Amniotic epithelial cell (primary cell): ENCODE measurements around the gene SLC44A1.

ENCODE experiments used
- DNase-seq: peaks from one replicate; pipeline ENCODE4 v3.0.0-alpha.2; 2010; ENCODE audit warnings: low read depth

SLC44A1 gene

DNA sequence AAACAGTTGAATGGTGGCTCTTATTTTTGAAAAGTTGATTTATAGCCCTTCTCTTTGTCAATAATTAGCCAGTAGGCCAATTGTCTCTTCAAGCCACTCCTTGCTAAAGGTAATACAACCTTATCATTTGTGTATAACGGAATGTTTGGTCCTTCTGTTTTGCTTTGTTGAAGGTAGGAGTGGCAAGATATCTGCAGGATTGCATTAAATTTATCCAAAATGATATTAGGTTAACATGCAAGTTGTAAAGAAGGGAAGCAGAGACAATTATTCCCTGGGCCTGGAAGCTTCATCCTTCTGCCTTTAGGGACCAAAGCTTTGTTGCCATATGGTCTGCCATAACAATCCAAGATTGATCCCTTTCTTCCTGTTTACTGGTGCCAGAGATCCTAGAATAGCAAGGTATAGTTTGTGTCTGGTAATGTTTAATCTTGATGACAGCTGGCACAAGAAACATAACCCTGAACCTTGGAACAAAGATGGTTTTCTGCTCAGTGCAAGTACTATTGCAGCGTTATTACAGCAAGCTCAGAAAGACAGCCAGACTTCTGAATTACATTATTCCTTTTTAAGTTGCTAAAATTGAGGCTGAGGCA, 187.9 kb downstream of the SLC44A1 start:
- DNase-seq, result no peak

DNA sequence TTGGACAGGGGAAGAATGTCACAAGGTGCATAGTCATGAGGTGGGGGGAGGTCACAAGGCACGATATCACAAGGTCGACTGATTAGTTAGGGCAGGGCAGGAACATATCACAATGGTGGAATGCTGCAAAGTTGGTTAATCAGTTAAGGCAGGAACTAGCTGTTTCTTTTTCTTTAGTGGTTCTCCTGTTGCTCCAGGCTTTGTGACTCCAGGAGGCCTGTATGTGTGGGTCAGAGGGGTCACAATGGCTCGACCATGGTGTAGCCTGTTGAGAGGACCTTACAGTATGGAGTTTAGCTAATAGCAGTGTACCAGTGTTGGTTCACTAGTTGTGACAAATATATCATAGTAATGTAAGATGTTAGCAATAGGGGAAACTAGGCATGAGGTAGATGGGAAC, 191.0 kb downstream of the SLC44A1 start:
- DNase-seq, result no peak

DNA sequence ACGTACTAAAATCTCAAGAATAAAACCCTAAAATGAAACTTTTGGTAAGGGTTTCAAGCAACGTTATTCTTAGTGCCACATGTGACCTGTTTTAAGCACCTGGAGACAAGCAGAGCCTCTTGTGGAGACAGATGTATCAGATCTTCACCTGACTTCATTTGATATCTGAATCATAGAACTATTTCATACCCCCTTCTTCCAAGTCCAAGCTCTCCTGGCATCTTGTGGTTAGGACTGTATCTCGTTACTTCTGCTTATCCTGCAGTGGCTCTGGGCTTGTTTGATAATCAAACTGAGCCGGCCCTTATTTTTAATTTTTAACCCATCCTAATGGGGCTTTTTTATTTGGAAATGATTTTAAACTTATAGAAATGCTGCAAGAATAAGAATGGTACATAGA, 192.3 kb downstream of the SLC44A1 start:
- no peak for DNase-seq

DNA sequence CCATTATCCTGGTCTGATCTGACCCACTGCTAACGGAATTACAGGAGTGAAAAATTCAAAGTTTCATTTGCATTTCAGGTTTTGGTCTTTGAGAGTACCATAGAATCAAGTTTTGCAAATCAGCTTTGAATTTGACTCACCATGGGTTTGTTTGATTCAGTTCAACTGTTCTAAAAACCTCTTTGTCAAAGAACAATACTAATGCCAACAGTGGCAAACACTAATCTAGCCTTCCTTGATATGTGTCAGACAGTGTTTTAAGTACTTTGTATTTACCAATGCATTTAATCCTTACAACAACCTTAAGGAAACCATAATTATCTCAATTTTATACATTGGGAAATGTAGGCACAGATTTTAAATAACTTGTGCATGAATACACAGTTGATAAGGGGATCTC, 193.3 kb downstream of the SLC44A1 start:
- DNase-seq, result no peak

DNA sequence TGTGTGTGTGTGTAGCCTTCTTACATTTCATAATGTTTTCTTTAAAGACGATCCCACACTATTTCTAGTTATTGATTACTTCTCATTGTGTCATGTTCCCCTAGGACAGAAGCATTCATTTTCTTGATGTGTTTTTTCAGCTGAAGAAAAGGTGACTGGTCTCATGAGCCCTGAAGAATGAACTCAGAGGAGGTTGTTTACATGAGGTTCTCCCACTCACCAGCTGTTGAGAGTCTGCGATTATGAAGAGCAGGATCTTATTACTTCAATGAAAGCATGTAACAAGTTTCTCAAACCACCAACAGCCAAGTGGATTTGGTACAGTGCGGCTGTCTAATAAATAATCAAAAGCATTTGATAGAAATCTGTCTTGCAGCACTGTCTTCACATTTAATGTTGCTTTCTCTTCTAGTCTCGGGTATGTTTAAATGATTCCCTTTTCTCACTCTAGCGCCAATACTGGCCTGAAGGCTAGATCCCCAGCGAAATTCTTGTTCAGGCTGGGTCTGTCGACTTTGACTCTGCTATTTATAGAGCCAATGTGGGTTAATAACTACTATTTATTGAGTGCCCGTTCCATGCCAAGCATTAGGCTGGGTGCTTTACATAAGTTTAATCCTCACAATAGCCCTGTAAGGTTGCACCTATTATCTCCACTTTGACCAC, 193.8 kb downstream of the SLC44A1 start:
- peak; percentile 94 for DNase-seq

DNA sequence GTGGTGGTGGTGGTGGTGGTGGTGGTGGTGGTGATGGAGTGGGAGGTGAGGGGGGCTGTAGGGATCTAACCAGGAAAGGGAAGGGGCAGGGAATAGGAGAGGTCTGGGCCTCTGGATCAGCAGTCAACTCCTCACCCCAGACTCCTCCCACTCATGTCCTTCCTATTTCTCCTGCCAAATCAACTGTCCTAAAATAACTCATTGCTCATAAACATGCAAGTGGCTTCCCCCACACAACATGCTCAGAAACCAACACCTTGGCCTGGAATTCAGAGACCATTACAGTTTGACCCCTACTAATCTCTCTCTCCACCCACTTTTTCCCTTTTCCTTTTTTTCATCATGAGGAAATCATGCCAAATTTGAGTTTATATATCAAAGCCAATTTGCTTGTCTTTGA, 195.0 kb downstream of the SLC44A1 start:
- DNase-seq, result peak; percentile 44

DNA sequence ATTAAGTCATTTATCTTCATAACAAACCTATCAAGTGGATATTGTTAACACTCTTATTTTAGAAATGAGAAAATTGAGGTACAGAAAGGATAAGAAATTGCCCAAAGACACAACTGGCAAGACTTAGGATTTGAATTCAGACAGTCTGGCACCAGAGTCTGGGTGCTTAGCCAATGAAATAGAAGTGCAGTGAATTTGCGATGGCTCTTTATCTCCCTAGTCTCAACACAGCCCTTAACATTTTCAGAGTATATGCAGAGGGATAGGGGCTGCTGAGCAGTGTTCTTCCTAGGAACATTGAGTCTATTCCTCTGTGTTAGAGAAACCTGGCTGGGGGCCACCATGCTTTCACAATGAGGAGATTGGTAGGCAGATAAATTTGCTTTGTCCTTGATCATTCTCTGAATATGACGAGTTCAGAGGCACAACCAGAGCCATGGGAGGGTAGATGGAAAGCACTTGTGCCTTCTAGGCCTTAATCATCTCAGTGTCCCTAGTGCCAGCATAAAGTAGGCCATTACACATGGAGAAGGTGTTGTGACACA, 197.2 kb downstream of the SLC44A1 start:
- DNase-seq, result peak; percentile 67

DNA sequence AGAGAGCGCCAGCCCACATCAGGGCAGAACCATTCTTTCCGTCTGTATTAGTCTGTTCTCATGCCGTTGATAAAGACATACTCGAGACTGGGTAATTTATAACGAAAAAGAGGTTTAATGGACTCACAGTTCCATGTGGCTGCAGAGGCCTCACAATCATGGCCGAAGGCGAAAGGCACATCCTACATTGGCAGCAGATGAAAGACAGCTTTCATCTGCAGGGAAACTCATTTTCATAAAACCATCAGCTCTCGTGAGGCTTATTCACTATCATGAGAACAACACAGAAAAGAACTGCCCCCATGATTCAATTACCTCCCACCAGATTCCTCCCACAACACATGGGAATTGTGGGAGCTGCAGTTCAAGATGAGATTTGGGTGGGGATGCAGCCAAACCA, 198.7 kb downstream of the SLC44A1 start:
- no peak for DNase-seq

DNA sequence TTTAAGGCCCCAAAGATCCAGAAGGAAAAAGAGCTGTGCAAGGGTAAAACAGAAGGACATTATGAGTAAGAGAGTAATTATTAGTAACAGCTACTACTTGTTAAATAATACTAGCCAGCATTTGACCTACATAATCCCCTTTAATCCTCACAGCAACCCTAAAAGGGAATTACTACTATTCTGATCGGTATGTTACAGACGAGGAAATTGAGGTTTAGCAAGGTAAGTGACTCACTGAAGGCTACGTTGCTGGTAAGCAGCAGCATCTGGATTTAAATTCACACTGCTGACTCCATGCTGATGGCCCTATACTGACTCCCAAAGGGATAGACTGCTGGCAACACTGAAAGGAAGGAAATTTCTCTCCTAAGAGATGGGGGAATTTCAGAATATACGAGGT, 199.7 kb downstream of the SLC44A1 start:
- DNase-seq, result peak; percentile 80

DNA sequence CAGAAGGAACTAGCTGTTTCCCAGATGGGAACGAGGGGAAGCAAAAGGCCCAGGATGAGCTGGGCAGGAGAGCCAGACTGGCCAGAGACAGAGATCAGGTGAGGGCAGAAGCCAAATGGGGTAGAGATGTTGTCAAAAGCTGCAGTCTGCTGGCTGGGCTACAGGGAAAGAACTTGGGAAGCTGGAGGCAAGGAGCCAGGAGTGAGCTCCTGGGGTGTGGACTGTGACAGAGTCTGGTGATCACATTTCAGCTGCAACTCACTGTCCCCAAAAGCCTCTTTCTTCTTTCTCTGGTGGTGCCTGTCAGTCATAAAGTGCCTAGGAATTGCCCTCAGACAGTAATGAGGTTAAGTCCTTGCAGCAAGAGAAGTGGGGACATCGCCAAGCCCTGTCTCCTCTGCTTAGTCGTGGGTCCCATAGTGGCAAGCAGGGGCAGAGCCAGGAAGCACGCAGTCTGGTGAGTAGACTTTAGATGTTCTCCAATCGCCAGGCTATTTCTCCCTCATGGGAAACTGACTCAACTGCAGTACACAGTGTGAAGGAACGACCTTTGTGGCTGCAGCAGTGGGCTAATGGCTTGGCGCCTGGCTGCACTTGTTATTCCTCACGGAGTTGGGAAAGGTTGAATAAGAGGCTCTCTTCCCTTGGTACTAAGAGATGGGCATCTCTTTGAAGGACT, 200.9 kb downstream of the SLC44A1 start:
- no peak for DNase-seq

DNA sequence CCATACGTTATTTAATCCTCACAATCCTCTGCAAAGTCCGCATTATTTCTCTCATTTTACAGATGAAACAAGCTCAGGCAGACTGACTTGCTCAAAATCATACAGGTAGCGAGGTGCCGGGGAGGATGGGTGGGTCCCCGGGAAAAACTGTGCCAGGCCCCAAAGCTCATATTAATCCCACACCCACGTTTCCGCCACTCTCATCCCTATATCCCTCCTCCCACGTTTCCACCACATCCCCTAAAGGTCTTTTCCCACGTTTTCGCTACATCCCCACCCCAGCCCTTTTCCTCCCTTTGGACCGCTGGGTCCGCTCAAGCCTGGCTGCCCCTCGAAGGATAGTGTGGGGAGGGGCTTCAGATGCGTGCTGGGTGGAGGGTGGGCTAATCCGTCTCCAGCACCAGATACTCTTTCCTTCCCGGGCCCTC, 202.9 kb downstream of the SLC44A1 start:
- peak; percentile 26 for DNase-seq

DNA sequence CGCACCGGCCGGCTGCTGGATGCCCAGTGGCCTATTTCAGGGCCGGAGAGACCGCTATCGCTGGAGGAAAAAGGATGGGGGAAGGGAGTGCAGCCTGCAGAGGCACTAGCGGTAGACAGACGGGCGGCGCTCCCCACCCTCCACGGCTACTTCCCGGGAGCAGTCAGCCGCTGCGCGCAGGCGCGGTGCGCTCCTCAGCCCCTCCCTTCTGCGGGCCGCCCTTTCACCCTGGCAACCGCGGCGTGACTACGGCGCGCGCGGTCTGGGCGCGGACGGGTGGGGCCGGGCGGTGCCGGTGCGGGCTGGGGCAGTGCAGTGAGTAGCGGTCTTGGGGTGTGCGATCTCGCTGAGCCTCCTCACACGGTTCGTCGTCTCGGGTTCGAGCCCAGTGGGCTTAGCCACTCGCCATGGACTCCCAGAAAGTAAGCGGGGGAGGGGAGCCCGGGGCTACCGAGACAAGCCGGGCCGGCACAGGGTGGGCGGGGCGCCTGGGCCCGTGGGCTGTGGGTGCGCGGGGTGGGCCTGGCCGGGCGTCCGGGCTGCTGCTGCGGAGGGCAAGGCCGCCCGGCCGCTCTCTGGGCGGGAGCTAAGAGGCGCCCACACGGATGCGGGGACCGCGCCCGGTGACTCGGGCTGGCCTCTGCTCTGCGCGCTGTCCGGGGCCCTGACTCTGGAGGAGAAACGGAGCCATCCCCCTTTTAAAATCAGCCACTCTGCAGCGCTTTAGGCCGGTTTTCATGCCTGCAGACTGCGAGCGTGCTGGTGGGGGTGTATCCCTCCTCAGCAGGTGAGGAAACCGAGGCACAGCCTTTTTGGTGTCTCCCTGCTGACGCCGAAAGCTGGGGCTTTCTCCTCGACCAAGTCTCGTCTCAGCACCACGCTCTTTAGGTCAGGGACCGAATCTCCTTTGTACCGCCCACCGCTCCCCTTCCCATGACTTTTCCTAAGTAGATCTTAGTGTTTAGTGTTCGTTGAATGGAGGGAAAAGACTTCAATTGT, 203.7 kb downstream of the SLC44A1 start, which contains the start of gene FSD1L:
FSD1L (plus strand) TSS at position 221 of the 999 bp plus-strand sequence; CDS start at position 408, 187 bp downstream.
- DNase-seq, result peak; percentile 91

DNA sequence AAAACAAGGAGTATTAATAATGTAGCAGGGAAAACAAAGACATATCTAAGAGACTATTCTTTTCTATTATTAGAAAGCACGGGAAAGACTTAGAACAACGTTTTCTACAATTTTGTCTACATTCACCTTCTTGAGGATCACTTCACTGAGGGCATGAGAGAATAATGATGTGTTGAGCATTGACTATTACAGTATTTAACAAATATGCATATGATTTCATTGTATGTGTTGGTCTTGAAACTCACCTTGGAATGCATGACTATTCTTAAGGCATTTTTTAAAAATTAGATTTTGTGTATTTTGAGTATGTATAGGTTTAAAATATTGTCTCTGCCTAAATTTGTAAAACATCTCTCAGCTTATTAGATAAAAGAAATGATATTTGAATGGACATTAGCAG, 204.6 kb downstream of the SLC44A1 start:
- peak; percentile 18 for DNase-seq

DNA sequence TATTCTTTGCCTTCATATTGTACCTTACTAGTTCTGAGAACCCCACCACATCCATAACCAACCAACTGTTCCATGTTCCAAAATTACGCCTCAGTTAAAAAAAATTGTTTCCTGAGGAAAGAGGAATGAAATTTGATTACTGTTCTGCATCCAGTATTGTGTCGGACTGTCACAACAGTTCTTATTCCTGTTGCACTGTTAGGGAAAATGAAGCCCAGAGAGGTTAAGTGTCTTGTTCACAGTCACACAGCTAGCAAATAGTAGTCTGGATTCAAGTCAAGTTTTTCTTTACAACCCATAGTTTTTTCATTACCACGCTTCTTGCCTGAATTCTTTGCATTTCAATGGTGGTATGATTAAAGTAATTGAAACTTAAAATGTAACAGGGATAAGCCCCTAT, 207.7 kb downstream of the SLC44A1 start:
- DNase-seq, result no peak

DNA sequence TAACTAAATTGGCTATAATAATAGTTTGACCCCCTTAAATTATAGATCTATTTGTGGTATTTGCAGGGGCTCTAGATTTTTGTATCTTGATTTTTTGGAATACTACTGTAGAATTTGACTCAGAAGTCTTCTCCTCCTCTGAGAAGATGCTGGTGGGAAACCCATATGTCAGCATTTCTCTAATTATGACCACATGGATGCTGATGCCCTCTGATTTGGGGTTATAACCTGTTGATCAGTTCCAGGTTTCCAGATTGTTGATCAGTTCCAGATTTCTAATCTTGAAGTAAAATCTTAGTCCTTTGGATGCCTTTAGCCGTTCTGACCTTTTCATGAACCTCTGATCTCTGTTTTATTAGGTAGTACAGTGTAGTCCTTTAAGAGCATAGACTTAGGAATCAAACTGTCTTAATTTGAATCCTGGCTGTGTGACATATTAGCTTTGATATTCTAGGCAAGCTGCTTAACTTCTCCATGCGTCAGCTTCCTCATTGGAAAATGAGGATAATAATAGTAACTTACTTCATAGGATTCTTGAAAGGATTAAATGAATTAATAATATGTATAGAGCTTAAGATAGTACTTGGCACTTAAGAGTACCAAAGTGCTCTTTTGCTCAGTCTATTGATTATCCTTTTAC, 211.5 kb downstream of the SLC44A1 start:
- no peak for DNase-seq

DNA sequence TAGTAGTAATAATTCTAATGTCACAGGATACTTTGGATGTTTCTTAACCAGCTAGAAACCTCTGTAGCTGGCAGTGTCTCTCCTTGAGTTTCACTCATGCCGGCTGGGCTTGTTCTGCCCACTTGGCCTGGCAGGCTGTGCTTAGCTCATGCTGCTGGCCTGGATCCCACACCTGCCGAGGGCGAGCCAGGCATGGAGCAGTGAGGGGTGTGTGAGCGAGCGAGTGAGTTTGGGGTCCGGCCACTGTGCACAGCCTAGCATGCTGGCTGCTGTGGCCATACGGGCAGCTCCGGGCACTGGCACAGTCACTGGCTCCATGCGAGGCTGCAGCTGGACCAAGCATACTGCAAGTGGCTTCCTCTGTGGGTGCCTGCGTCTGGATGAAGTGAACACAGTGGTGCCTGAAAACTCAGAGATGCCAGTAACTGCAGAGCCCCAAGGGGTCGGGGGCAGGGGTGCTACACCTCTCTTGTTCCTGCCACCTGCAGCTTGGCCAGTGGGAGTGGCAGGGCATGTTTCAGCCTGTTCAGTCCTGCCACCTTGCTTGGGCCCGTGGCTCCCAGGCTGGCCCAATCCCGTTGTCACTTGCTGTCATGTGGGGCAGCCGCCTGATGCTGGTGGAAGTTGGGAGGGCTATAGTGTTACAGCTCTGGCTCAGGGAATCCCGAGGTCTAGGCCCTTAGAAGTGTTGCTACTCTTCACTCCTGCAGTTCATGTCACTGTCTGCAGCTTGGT, 213.3 kb downstream of the SLC44A1 start:
- DNase-seq, result no peak

DNA sequence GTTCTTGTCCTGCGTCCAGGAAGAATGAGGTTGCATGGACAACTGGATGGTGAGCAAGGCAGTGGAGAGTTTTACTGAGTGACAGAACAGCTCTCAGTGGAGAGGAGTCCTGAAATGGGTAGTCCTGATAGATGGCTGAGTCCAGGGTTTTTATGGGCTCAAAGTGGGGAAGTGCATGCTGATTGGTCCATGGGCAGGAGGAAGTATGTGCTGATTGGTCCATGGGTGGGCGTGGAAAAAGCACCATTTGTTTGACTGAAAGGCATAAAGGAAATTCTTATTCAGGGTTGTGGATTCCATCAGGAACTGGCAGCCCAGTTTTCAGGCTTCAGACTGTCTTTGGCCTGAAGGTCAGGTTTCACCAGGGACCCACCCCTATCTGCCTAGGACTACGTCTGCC, 214.0 kb downstream of the SLC44A1 start:
- DNase-seq, result no peak

DNA sequence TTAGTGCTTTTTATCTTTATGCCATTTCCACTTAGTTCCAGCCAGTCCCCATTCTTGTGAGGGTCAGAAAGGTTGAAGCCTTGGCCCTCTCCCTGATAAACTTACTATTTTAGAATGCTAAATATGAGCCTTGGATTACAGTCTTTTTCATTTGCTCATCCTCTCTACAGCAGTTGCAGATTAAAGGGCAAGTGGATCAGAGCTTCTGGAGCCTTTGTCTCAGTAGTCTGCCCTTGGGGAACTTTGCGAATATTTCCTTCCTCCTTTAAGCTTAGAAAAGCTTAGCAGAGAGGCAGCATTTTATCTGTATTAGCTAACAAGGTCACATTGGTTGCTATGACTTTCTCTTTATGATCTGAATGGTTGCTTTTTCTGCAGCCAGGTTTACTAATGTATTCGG, 214.9 kb downstream of the SLC44A1 start:
- no peak for DNase-seq

DNA sequence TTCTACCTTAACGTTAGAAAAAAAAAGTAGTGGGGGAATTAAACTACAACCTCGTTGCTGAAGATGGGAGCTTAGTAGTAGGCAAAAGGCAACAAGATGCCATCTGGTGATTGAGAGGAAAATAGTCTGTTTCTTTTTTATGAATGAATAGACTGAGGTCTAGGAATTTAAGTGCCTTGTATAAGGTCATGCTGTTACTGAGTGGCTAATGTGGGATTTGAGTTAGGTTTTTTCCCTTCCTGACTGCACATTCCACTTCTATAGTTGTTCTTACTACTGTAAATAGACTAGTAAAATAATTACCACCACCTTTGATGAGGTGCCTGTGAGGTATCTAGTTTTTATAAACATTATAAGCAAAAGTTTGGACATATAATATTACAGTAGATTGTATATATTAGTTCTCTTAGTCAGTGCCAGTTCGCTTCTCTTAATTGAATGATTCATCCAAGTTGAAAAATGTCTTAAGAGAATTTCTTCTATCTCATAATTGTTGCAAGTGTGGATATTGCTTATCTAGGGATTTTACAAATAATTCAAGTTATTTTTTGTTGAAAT, 222.5 kb downstream of the SLC44A1 start:
- DNase-seq, result peak; percentile 44

DNA sequence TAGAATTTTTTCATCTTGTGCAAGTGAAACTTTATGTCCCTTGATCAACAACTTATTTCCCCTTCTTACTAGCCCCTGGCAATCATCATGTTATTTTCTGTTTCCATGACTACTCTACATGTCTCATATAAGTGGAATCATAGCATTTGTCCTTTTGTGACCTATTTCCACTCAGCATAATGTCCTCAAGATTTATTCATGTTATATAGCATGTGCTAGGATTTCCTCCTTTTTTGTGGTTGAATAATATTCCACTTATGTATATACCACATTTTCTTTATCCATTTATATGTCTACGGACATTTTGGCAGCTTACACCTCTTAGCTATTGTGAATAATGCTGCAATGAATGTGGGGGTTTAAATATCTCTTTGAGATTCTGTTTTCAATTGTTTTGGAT, 224.4 kb downstream of the SLC44A1 start:
- no peak for DNase-seq
